Measurements from ENCODE around the gene IGF1R. TPM values are rescaled to one million over a fixed set of nuclear protein-coding genes. Genes with fewer than 3 reads are reported as not detected.

The IGF1R gene
- total and polyA plus RNA-seq, 2 of the 13 experiments (the other 11 are each of a cell fraction or from before 2014, with no cell fraction given): 15.9 to 18.4 TPM

GRCh38 chr15:98654790-98655360 lies 6.5 kb downstream of the IGF1R start (continued):
- 0 out of 2 replicates have a peak, but pooled peaks have one; percentile 15 for TF ChIP-seq HDAC1 (CRISPR knock-in tag; IDR thresholded peaks at IDR 0.05)
- peak; percentile 66; the same call in 1 of the 2 replicates for TF ChIP-seq MED1 (CRISPR knock-in tag; IDR thresholded peaks at IDR 0.05)
- TF ChIP-seq ZKSCAN8 (CRISPR knock-in tag; IDR thresholded peaks at IDR 0.05; ENCODE audit: borderline replicate concordance): peak; percentile 63; the same call in 1 of the 2 replicates
- no peak for TF ChIP-seq NR2F6 (IDR thresholded peaks at IDR 0.05)
- TF ChIP-seq NR2F6 (CRISPR knock-in tag; IDR thresholded peaks at IDR 0.05): peak; percentile 37; the same call in 1 of the 2 replicates
- TF ChIP-seq THAP9 (CRISPR knock-in tag; IDR thresholded peaks at IDR 0.05; ENCODE audit: borderline replicate concordance): no peak
- TF ChIP-seq EP300 (IDR thresholded peaks at IDR 0.05; ENCODE audit: low read depth in 2 of 2, low read length in 2 of 2): peak in 1 of 2 experiments; percentile 43; a peak in 1 of 4 replicates
- no peak; the same call in 1 of the 2 replicates for TF ChIP-seq EP300 (CRISPR knock-in tag; IDR thresholded peaks at IDR 0.05; ENCODE audit: borderline replicate concordance)

GRCh38 chr15:98655732-98656131 lies 7.4 kb downstream of the IGF1R start:
- no peak overlapping the region for H3K27ac ChIP-seq (ENCODE audit: extremely low read length, insufficient read depth, low read length)
- no peak for DNase-seq (ENCODE audit: low spot score)
- intact Hi-C loops (cut with micrococcal nuclease; ENCODE audit: unreplicated experiment): loop anchor here (5.0 kb wide), 1 partner anchor 213 kb away; no protein-coding TSS in a partner anchor
- H3K36me3 ChIP-seq (replicated peaks in 1 of 2; ENCODE audit: control insufficient read depth in 1 of 2, insufficient read depth in 2 of 2, low read length in 2 of 2): peaks cover 0 to 4% of the 10 kb centered on the region in 2 experiments; a peak in 1 of 5 replicates
- in situ Hi-C loops (cut with HindIII; ENCODE audit: extremely low pct_ligation_motif_present, low pct_unique_long_range_greater_than_20kb): loop anchor here (5.0 to 10.0 kb wide), 2 partner anchors 119 to 133 kb away; no protein-coding TSS in a partner anchor
- ChIA-PET POLR2A (no interaction called here), CTCF (ENCODE audit: low intra/inter-chr PET ratio, low total read pairs) (no interaction called here)
- WGBS (ENCODE audit: low lambda C conversion rate): 88% methylated on average over 8 of the region's 8 CpGs
- H2AFZ ChIP-seq (ENCODE audit: low read length): no peak overlapping the region
- peaks cover 90% of the 10 kb centered on the region for H3K4me1 ChIP-seq (ENCODE audit: insufficient read depth, low read length)
- H3K4me2 ChIP-seq (ENCODE audit: low read depth, low read length): no peak overlapping the region
- H3K4me3 ChIP-seq (replicated peaks in 1 of 3; ENCODE audit: insufficient read depth in 1 of 3, low read depth in 2 of 3, low read length in 3 of 3): no peak overlapping the region
- FAIRE-seq: no peak
- ATAC-seq: no peak
- H4K20me1 ChIP-seq (ENCODE audit: insufficient read depth, low read length): peaks cover 79% of the 10 kb centered on the region
- no TSS peak for BruUV-seq (replicated peaks)
- TF ChIP-seq ATF3 (CRISPR knock-in tag; IDR thresholded peaks at IDR 0.05): no peak
- TF ChIP-seq ZMYM2 (CRISPR knock-in tag; IDR thresholded peaks at IDR 0.05): no peak
- peaks cover 0 to 4% of the 10 kb centered on the region in 2 experiments; a peak in 1 of 5 replicates for H3K27me3 ChIP-seq (ENCODE audit: control insufficient read depth in 1 of 2, insufficient read depth in 2 of 2, low read length in 2 of 2)
- H3K9me3 ChIP-seq (ENCODE audit: low read length): no peaks in the 10 kb centered on the region
- H3K9ac ChIP-seq (ENCODE audit: insufficient read depth, low read depth, low read length): no peak overlapping the region
- H3K79me2 ChIP-seq (ENCODE audit: insufficient read depth, low read length): peaks cover 100% of the 10 kb centered on the region
